ENCODE data around the gene PLVAP. TPM values are rescaled to one million over a fixed set of nuclear protein-coding genes. Genes with fewer than 3 reads are reported as not detected.

Gene PLVAP
- total and polyA plus RNA-seq, 2 donors (not counting 3 experiments of a cell fraction or from before 2014, with no cell fraction given), result 5.7 to 16.9 TPM

DNA sequence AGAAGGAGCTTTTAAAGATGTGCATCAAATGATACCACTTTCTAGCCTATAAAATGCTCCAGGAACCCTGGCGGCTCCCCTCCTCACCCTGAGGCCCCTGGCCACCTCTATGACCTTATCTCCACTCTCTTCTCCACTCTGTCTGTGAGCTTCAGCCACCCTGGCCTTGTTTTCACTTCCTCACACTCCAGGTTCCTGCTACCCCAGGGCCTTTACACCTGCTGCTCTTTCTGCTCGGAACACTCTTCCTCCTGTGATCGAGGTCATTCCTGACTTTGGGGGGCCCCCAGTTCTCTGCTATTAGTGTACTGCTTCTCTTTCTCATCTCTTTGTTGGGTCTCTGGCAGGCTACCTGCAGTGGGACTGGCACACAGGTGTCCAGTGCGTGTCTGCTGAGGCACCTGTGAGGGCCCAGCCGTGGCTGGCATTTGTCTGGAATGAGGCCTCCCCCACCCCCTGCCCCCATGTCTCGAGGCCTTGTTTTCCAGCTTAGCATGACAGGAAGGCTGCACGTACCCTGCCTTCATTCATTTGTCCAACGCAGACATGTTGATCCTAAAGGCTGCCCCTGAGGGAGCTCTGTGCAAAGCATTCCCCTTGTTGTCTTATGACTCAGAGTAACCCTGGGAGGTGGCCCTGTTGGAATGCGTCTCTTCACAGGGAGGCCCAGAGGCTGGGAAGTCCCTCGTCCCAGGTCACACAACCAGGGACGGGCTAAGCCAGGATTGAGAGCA, 65.5 kb downstream of the PLVAP start:
- no peak for DNase-seq (ENCODE audit: low read depth, low spot score)

More for the DNA sequence above, 65.5 kb downstream of the PLVAP start:
- H3K79me2 ChIP-seq (ENCODE audit: control insufficient read depth, insufficient read depth, low read length), result peaks cover 34% of the 10 kb centered on the region
- peaks cover 6 to 23% of the 10 kb centered on the region in 2 experiments for H3K36me3 ChIP-seq (ENCODE audit: control insufficient read depth in 2 of 2, extremely low read depth in 1 of 2, insufficient read depth in 2 of 2, low read length in 2 of 2)
- intact Hi-C loops (cut with micrococcal nuclease), result no loop called here
- no peak overlapping the region for H2AFZ ChIP-seq (ENCODE audit: low read depth, low read length)
- no peaks in the 10 kb centered on the region for H3K27me3 ChIP-seq (ENCODE audit: control insufficient read depth in 2 of 2, insufficient read depth in 2 of 2, low read length in 2 of 2)
- H3K27ac ChIP-seq (ENCODE audit: insufficient read depth, low read depth, low read length), result no peak overlapping the region
- no peaks in the 10 kb centered on the region for H4K20me1 ChIP-seq (replicated peaks; ENCODE audit: control insufficient read depth, extremely low read depth, insufficient read depth, low read length)
- ChIA-PET CTCF (no interaction called here), POLR2A (no interaction called here)
- dilution Hi-C loops (cut with MboI; ENCODE audit: extremely low pct_ligation_motif_present, low sequenced_read_pairs), result no loop called here
- peaks cover 9% of the 10 kb centered on the region for H3K4me1 ChIP-seq (ENCODE audit: control insufficient read depth, extremely low read depth, insufficient read depth, low read length)
- no peaks in the 10 kb centered on the region for H3K9me3 ChIP-seq (replicated peaks; ENCODE audit: control insufficient read depth, insufficient read depth, low read length)
- FAIRE-seq, result no peak
- no peak overlapping the region for H3K9ac ChIP-seq (replicated peaks; ENCODE audit: extremely low read depth, insufficient read depth, low read length)
- H3K9me1 ChIP-seq (replicated peaks; ENCODE audit: control insufficient read depth, extremely low read depth, insufficient read depth, low read length), result no peaks in the 10 kb centered on the region
- TF ChIP-seq, protein P1, sequence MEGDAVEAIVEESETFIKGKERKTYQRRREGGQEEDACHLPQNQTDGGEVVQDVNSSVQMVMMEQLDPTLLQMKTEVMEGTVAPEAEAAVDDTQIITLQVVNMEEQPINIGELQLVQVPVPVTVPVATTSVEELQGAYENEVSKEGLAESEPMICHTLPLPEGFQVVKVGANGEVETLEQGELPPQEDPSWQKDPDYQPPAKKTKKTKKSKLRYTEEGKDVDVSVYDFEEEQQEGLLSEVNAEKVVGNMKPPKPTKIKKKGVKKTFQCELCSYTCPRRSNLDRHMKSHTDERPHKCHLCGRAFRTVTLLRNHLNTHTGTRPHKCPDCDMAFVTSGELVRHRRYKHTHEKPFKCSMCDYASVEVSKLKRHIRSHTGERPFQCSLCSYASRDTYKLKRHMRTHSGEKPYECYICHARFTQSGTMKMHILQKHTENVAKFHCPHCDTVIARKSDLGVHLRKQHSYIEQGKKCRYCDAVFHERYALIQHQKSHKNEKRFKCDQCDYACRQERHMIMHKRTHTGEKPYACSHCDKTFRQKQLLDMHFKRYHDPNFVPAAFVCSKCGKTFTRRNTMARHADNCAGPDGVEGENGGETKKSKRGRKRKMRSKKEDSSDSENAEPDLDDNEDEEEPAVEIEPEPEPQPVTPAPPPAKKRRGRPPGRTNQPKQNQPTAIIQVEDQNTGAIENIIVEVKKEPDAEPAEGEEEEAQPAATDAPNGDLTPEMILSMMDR (IDR thresholded peaks at IDR 0.05; ENCODE audit: extremely low read depth in 1 of 2, insufficient read depth in 1 of 2, low read depth in 1 of 2, low read length in 2 of 2), result no peak
- TF ChIP-seq POLR2A (IDR thresholded peaks at IDR 0.05; ENCODE audit: low read depth, low read length) (no peak), JUN (IDR thresholded peaks at IDR 0.05; ENCODE audit: borderline replicate concordance, insufficient read depth, insufficient read length, low read depth) (no peak), EZH2 (IDR thresholded peaks at IDR 0.05; ENCODE audit: borderline replicate concordance, low read depth, low read length, severe bottlenecking) (no peak), MYC (IDR thresholded peaks at IDR 0.05; ENCODE audit: low read depth, low read length) (no peak), GATA2 (IDR thresholded peaks at IDR 0.05; ENCODE audit: insufficient read depth, insufficient read length, low read depth, low read length) (no peak), FOS (IDR thresholded peaks at IDR 0.05; ENCODE audit: borderline replicate concordance, insufficient read depth, low read length) (no peak), POLR2AphosphoS5 (IDR thresholded peaks at IDR 0.05; ENCODE audit: insufficient read depth, low read depth, low read length) (no peak)
- TF ChIP-seq, protein P2, sequence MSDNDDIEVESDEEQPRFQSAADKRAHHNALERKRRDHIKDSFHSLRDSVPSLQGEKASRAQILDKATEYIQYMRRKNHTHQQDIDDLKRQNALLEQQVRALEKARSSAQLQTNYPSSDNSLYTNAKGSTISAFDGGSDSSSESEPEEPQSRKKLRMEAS (IDR thresholded peaks at IDR 0.05; ENCODE audit: insufficient read depth, insufficient read length), result no peak
- no peak overlapping the region for H3K4me3 ChIP-seq (replicated peaks in 1 of 3; ENCODE audit: insufficient read depth in 1 of 3, low read depth in 1 of 3, low read length in 3 of 3)
- no peak overlapping the region for H3K4me2 ChIP-seq (ENCODE audit: insufficient read depth, low read length)
- BruUV-seq (replicated peaks), result no TSS peak

Measured in endothelial cell of umbilical vein (primary cell).